Mucosa of descending colon (tissue), 3 donors: ENCODE data around the gene CNKSR2. TPM values are rescaled to one million over a fixed set of nuclear protein-coding genes. Genes with fewer than 3 reads are reported as not detected.

ENCODE experiments used
- ATAC-seq: fragments of 200-7000 bp; cut with Tn5 transposase; one replicate; pipeline ENCODE4 v1.9.1; 2020; ENCODE audit warnings: mild to moderate bottlenecking, moderate library complexity
- DNase-seq, 3 donors: peaks; one replicate each; pipeline ENCODE4 v3.0.0-alpha.2; 2020
- H3K36me3 ChIP-seq: fragments of 200-600 bp; one replicate; pipeline ENCODE4 v1.8.0; 2021; ENCODE audit warnings: low read depth, mild to moderate bottlenecking
- H3K4me1 ChIP-seq: fragments of 200-600 bp; one replicate; pipeline ENCODE4 v1.8.0; 2021; ENCODE audit warnings: low read depth, mild to moderate bottlenecking
- H3K4me3 ChIP-seq: fragments of 200-600 bp; one replicate; pipeline ENCODE4 v1.8.0; 2021; ENCODE audit warnings: mild to moderate bottlenecking
- H3K9me3 ChIP-seq: fragments of 200-600 bp; one replicate; pipeline ENCODE4 v1.8.0; 2021; ENCODE audit warnings: mild to moderate bottlenecking
- CTCF ChIP-seq: fragments of 200-600 bp; IDR thresholded peaks from one replicate; pipeline ENCODE4 v1.8.0; 2022; ENCODE audit warnings: antibody characterized with exemption, mild to moderate bottlenecking
- intact Hi-C, 2 donors: fragments of 100-400 bp; cut with DNase I in 1 of 2; cut with micrococcal nuclease in 1 of 2; formaldehyde crosslinking; loops; one replicate each; pipeline versions ENCODE4 v1.11.0 to v1.11.1; 2022; cut with DNase I, micrococcal nuclease
- long read RNA-seq, 2 donors: library from polyadenylated mRNA; unstranded; transcript quantifications; one replicate each; pipeline ENCODE4 v2.0.0, GENCODE V29; 2019 to 2021
- total RNA-seq, 3 donors: library from RNA; stranded (reverse); fragmentation: NEBNext Ultra II Directional in 2 of 3; extraction: Animal tissue kit (Norgen Biotek cat#: 25700) in 2 of 3; gene quantifications; one replicate each; pipeline versions ENCODE4 v1.2.1 to v1.2.4, GENCODE V29; 2021 to 2023
- donor health status: DM: no; HTN: no; CAD: no; lungs with moderate emphysema.
- donor health status: DM: no; HTN: no; CAD: no.
- donor health status: DM: no; HTN: yes; CAD: no.

Gene CNKSR2
- total RNA-seq, result 1 to 10 TPM in 1 of 3 donors, under 1 TPM in 2; 0.23 to 2.4 (median 0.67) TPM
- long read RNA-seq, donor 1, partial matches to known transcripts, result 3 of 3 reads
- long read RNA-seq, donor 1, other reads (novel, unspliced or antisense), result 0 of 3 reads
- long read RNA-seq, donor 2, partial matches to known transcripts, result 0 of 1 reads
- long read RNA-seq, donor 2, other reads (novel, unspliced or antisense), result 1 of 1 reads

- DNase-seq, result peak; percentile 4 to 59 (median 43)
Measured at GRCh38 chrX:21374163-21374993, at the start of gene CNKSR2. Gene CNKSR2 (plus strand): TSS chrX:21374418. CDS start chrX:21374898, 480 bp downstream.

GRCh38 chrX:21354725-21355124, 19.5 kb upstream of the CNKSR2 start:
- TF ChIP-seq CTCF, result no peak
- Histone ChIP-seq H3K36me3 (no peaks in the 10 kb centered on the region), H3K4me3 (no peak overlapping the region), H3K9me3 (no peaks in the 10 kb centered on the region), H3K4me1 (no peaks in the 10 kb centered on the region)
- intact Hi-C loops, result no loop called here
- ATAC-seq (no peak), DNase-seq (no peak)

More at GRCh38 chrX:21374163-21374993, at the start of gene CNKSR2:
- H3K9me3 ChIP-seq, result no peaks in the 10 kb centered on the region
- no peak for TF ChIP-seq CTCF
- H3K4me3 ChIP-seq, result no peak within 1 kb of the TSS
- H3K4me1 ChIP-seq, result no peaks in the 10 kb centered on the region
- no peaks in the 10 kb centered on the region for H3K36me3 ChIP-seq
- ATAC-seq, result peak; percentile 72
- intact Hi-C loops, result no loop called here

GRCh38 chrX:21355831-21356230, 18.4 kb upstream of the CNKSR2 start:
- no peaks in the 10 kb centered on the region for H3K9me3 ChIP-seq
- no peak for ATAC-seq
- no peaks in the 10 kb centered on the region for H3K4me1 ChIP-seq
- no peak overlapping the region for H3K4me3 ChIP-seq
- no peak for TF ChIP-seq CTCF
- H3K36me3 ChIP-seq, result no peaks in the 10 kb centered on the region
- intact Hi-C loops, result no loop called here
- DNase-seq, result no peak

- Histone ChIP-seq H3K4me3 (no peak overlapping the region), H3K9me3 (no peaks in the 10 kb centered on the region), H3K4me1 (no peaks in the 10 kb centered on the region), H3K36me3 (no peaks in the 10 kb centered on the region)
- TF ChIP-seq CTCF, result no peak
- ATAC-seq (no peak), DNase-seq (no peak)
- intact Hi-C loops, result no loop called here
Measured at GRCh38 chrX:21369613-21370012, 4.6 kb upstream of the CNKSR2 start.

GRCh38 chrX:21373001-21373400, 1.2 kb upstream of the CNKSR2 start:
- no peak overlapping the region for H3K4me3 ChIP-seq
- no peaks in the 10 kb centered on the region for H3K4me1 ChIP-seq
- H3K9me3 ChIP-seq, result no peaks in the 10 kb centered on the region
- TF ChIP-seq CTCF, result no peak
- intact Hi-C loops, result no loop called here
- DNase-seq (no peak), ATAC-seq (no peak)
- no peaks in the 10 kb centered on the region for H3K36me3 ChIP-seq
